Activated CD8-positive, alpha-beta memory T cell treated with anti-CD3 and anti-CD28 coated beads, Interleukin-2, amount 50 U/mL, for 1 hour (primary cell): ENCODE data around the gene HIGD1A.
"Not testable (repeated sequence)": the region's sequence is repeated elsewhere in the genome, so short reads cannot be mapped to it uniquely, and the experiment has no call there.

Experiments used
- DNase-seq: peaks from one replicate; pipeline ENCODE4 v3.0.0-alpha.2; 2020; ENCODE audit errors: extremely low read depth

Gene HIGD1A

DNA sequence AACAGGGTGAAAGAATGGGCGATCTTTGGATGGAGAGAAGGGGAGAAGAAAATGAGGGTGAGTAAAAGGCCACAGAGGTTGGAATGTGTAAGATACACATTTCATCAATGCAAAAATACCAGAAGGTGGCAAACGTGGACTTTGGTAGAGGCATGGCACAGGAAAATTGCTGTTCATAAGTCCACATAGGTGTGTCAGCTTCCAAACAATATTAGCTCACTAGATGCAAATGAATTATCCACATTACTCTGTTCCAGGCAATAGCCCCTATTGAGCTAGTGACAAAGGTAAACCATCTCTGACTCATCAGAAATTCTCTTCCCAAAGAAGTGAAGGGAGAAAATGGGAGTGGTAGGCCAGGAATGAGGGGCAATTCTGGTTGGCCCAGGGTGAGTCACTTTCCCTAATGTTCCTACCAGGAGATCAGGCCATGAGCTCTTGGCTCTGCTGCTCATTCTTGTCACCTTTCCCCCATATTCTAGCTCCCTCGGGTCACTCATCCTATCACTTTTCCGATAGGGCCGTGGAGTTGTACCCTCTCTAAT lies 24.9 kb upstream of the HIGD1A start:
- DNase-seq: no peak

DNA sequence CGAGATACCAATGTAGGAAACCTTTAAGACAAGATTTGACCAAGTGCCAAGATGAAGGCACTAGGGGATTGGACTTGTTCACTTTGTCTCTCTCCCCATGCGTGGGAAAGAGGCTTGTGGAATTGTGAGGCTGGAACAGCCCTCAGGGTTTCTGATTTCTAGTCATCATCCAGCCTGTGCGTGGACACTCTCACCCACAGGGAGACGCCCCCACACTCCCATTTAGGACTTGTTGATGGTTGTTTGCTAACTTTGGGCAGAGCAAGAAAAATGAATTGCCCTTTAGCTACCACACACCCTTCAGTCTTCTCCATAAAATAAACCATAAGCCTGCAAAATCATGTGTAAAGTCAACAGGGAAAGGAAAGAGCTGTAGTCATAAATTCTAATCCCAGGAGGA lies 23.4 kb upstream of the HIGD1A start:
- DNase-seq: no peak

DNA sequence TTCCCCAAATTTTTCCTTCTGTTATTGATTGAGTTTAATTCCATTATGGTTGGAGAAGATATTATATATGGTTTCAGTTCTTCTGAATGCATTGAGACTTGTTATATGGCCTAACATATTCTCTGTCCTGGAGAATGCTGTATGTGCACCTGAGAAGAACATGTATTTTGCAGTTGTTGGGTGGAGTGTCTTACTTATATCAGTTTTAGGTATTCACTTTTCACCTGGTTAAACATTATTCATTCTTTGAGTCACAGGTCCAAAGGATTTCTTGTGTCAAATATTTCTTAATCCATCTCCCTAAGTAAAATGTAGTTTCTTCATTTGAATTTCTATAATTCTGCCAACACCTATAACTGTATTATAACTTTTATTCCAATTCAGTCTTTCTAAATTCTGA lies 22.7 kb upstream of the HIGD1A start:
- no peak for DNase-seq

DNA sequence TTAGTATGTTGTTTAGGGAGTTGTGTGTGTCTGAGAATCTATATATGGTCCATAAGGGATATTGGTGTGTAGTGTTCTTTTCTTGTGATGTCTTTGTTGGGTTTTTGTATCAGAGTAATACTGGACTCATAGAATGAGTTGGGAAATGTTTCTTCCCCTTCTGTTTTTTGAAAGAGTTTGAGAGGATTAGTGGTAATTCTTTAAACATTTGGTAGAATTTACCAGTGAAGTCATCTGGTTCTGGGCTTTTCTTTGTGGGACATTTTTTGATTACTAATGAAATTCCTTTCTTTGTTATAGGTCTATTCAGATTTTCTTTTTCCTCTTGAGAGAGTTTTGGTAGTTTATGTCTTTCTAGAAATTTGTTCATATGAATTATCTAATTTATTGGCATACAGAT lies 21.9 kb upstream of the HIGD1A start:
- no peak for DNase-seq

DNA sequence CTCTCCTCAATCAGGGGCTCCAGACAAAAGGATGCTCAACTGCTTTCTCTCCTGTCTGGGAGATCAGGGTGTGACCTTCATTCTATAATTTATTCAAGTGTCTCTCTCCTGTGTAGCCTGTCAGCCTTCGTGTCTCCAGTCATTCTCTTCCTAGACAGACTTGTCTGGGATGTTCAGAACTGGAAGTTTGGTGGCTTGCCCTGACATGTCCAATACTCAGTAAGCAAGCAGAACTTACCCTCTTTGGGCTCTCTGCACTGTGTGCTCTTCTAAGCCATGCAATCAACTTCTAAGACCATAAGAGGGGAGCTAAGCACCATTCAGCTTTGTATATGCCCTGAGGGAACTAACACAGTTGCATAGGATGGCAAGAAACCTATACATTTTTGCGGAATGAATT lies 19.1 kb upstream of the HIGD1A start:
- no peak for DNase-seq

DNA sequence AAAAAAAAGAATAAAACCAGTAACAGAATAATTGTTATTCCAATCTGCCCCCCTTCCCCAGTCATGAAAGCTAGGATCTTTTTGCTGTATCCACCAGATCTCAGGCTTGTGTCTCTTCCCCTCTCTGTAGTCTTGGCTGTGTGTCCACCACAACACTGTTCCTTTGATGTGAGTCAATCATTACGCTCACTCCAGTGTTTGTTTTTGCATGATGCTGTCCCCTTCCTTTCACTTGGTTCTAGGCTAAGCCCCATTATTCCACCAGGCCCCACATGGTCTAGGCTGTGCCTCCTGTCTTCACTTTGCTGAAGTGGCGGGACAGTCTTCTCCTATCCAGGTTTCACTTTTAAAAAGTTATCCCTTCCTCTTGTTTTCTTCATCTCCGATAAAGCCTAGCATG lies 18.5 kb upstream of the HIGD1A start:
- no peak for DNase-seq

DNA sequence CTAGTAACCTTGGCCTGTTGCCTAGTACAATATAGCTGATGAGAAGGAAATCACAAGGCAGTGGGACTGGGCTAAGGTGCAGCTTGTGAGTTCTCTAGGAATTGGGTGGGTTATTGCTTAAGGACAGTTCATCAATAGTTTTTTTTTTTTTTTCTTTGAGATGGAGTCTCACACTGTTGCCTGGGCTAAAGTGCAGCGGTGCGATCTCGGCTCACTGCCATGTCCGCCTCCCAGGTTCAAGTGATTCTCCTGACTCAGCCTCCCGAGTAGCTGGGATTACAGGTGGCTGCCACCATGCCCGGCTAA lies 16.4 kb upstream of the HIGD1A start:
- no peak for DNase-seq

DNA sequence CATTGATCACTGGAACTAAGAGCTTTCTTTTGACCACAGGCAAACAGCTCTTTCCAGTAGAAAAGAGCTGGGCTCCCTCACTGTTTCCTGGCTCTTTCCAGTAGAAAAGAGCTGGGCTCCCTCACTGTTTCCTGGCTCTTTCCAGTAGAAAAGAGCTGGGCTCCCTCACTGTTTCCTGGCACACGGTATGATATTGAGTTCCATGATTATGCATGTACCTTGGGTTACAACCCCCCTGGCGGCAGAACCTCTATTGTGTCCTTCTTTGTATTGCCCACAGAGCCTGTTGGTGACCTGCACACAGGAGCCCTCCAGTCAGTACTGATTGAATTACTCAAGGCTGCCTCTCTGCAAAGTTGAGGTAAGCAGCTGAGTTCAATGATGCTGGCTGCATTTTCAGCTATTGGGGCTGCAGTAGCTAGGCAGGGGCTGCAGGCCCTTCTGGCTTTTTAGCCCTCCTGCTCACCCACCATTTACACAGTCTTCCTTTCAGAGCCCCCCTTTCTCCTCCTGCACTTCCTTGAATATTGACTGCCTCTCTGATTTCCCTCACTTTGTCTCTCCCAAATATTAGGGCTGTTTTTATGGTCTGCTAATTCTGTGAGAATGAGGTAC lies 15.2 kb upstream of the HIGD1A start:
- no peak for DNase-seq

DNA sequence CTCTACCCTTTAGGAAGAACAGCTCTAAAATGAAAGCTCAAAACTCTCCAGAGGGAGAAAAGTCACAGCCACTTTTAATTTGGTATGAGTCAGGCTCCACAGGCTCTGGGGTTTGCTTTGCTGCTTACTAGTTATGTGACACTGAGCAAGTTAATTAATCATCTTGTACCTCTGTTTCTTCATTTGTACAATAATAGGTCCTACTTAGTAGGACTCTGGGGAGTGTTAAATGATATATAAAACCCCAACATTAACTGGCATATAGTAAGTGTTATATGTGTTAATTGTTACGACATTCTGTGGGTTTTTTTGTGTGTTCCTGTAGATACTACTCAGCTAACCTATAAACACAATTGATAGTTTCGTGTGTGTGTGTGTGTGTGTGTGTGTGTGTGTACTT lies 11.5 kb upstream of the HIGD1A start:
- no peak for DNase-seq

DNA sequence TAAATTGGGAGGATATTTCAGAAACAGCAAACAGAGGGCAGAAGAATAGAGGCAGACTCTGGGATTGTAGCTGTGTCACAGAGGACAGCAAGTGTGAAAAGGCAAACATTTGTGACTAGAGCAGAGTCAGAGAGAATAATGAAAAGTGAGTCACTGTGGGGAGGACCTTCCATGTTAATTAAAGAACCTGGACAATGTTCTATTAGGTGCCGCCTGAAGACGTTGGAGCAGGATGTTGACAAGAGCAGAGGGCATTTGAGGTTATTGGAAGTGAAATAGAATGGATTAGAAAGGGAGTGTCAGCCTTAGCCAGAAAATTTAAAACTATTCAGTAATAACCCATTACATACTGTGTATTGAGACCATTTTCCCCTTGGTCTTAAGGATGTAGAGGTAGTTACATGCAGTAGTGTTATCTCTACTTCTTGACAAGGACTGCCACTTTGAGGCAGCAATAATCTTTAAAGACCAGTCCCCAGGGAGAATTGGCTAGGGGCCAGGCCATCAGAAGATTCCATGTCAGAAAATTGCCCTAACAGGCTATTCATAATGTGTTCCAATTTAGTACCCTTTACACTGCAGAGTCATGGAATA lies 10.7 kb upstream of the HIGD1A start:
- DNase-seq: no peak

DNA sequence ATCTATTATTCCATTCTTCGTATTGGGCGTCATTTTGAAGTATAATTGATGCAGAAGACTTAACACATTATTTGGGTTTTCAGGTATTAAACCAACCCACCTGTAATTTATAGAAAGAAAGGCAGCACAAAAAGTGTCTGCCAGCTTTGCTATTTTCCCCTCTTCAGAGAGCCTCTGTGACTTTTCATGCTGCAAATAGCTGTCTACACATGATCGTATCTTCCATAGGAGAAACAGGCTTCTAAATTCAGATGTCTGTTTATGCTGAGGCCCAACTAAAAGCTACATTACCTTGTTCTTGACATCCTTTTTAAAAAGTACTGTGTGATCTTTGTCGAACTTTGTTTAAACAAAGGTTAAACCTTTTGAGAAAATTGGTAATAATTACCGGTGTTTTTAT lies 10.0 kb upstream of the HIGD1A start:
- no peak for DNase-seq

DNA sequence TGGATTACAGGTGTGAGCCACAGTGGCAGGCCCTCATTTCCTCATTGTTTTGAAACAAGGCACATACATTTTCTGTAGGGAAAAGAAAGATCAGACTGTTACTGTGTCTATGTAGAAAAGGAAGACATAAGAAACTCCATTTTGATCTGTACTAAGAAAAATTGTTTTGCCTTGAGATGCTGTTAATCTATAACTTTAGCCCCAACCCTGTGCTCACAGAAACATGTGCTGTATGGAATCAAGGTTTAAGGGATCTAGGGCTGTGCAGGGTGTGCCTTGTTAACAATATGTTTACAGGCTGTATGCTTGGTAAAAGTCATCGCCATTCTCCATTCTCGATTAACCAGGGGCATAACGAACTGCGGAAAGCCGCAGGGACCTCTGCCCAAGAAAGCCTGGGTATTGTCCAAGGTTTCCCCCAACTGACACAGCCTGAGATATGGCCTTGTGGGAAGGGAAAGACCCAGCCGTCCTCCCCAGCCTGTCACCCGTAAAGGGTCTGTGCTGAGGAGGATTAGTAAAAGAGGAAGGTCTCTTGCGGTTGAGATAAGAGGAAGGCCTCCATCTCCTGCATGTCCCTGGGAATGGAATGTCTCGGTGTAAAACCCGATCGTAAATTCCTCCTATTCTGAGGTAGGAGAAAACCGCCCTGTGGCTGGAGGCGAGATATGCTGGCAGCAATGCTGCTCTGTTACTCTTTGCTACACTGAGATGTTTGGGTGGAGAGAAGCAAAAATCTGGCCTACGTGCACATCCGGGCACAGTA lies 7.0 kb upstream of the HIGD1A start:
- not testable (repeated sequence) for DNase-seq

DNA sequence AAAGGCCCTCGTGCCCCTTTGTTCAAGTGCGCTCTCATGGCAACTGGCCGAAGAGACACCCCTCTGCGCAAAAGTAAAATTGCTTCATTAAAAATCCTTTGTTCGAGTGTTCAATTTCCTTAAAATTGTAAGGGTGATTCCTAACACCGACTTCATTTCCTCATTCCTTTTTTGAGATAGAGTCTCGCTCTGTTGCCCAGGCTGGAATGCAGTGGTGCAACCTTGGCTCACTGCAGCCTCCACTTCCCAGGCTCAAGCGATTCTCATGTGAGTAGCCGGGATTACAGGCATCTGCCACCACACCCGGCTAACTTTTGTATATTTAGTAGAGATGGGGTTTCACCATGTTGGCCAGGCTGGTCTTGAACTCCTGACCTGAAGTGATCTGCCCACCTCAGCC lies 6.4 kb upstream of the HIGD1A start:
- DNase-seq: not testable (repeated sequence)

DNA sequence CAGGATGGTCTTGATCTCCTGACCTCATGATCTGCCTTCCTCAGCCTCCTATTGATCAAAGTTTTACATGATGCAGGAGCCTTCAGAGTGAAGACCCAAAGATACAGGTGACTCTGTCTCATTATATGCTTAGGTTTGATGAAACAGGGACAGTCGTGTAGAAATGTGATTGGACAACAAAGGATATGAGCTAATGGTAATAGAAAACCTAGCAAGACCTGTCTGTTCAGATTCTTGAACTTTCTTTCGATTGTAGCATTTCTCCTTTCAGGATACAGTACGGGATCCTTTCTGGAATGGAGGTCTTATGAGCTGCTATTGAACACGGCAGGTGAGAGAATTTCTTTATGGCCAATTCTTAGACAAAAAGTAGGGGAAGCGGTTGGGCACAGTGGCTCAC lies 4.9 kb upstream of the HIGD1A start, which contains the start of gene ACKR2:
ACKR2 (plus strand) TSS at position 244 of the 400 bp plus-strand sequence. CDS start 55,058 bp downstream, outside the sequence.
- DNase-seq: no peak

DNA sequence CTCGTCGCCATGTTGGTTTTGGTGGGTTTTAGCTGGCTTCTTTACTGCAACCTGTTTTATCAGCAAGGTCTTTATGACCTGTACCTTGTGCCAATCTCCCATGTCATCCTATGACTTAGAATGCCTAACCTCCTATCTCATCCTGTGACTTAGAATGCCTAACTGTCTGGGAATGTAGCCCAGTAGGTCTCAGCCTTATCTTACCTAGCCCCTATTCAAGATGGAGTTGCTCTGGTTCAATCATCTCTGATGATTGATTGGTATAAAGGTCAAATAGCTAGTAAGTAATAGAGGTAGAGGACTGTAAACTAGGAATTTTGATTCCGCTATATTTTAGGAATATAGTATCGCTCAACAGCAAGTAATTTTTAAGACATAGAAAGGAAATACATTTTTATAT lies 3.6 kb upstream of the HIGD1A start:
- DNase-seq: no peak

DNA sequence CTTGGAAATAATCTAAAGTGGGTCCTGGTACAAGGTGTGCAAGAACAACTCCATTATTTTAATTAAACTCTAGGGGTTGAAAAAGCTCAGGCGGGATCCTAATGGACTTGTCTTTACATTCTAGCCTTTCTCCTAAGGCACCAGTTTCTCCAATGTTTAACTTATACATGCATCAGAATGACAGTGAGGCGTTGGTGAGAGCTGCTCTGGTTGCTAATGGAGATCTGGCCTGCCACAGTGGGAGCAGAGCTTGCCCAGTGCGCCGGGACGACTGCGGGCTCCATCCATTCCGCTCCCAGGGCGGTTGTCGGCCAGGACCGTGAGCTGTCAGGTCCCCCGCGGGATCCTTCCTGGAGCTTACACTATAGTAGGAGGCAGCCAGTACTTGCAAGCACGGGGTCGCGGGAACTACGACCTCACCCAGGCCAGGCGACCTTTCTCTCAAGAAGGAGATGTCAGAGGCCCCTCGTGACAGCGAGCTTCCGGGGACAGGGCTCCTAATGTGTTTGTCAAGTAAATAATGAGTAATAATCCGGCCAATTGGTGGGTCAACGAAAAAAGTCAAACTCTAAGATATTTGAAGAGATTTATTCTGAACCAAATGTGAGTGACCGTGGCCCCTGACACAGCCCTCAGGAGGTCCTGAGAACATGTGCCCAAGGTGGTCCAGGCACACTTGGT lies 991 bp upstream of the HIGD1A start:
- DNase-seq: no peak

DNA sequence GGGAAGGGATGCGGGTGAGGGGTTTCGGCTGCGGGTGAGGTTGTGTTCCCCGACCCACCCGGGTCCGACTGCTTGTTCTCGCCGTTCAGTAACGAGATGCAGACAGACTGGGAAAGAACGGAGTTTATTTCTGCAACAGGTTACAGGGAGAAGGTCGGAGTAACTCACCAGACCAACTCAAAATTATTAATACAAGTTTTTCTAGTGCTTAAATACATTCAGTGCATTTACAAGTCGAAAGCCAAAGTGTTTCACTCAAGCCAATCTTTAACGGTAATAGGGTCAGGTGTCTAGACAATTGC lies 492 bp upstream of the HIGD1A start:
- no peak for DNase-seq

DNA sequence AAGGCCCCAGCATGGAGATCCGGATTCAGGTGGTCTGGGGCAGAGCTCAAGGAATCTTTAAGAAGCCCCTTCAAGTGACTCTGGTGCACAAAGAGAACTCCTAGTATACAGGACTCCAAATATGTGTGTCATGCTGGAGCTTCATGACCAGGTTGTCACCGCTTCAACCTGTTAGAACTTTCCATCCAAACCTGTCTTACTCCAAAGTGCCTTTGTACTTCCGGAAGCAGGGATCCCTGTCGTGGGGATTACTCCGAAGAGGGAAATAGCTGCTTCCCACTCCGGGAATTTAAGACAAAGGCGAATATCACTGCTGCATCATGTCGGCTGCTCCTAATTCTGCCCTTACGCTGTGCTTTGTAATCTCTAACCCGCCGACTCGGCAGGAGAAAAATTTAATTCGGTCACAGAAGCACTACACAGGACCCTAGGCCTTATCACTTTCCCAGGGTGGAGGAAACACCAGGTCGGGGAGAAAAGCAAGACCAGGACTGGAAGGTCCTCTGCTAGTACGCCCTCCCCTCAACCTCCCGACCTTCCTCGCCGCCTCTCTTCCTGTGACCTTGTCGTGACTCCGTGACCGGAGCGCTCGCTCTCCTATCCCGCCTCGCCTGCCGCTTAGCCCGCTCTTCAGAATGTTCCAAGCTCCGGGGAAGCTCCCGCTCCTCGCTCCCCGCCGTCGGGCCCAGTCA lies 730 bp downstream of the HIGD1A start:
- DNase-seq: no peak

DNA sequence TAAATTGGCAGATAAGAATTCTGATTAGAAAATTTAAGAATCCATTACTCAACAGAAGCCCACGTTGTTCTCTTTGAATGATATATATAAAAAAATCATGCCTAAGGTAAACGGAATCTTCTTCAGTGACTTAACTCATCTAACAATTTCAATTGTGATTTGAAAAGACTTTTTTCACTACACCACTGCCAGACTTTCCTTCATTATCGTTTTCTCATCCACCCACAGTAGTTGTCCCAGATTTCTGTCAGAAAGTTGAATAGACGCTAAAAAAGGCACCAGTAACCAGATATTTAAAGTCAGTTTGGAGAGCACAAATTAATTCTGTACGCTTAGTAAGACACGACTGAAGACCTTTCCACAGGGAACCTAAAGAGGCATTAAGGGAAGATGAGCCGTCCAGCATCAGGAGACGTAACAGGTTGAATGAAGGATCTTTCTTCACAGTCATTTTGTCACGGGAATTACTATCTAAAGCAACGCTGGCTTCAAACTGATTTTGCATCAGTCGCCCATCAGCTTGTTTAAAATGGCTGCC lies 1.3 kb downstream of the HIGD1A start:
- DNase-seq: no peak

DNA sequence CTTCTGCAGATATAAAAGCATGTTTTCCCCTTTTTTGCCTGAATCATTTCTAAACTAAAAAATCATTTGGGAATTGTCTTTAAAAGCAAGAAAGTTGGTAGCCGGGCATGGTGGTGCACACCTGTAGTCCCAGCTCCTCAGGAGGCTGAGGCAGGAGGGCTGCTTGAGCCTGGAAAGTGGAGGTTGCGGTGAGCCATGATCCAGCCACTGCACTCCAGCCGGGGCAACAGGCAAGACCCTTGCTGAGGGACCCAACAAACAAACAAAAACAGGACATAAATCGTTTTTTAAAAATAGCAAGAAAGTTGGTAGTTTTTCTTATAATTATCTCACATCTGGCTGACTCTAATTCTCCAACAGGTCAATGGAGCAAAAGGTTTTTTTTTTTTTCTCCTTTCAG lies 2.5 kb downstream of the HIGD1A start:
- no peak for DNase-seq

DNA sequence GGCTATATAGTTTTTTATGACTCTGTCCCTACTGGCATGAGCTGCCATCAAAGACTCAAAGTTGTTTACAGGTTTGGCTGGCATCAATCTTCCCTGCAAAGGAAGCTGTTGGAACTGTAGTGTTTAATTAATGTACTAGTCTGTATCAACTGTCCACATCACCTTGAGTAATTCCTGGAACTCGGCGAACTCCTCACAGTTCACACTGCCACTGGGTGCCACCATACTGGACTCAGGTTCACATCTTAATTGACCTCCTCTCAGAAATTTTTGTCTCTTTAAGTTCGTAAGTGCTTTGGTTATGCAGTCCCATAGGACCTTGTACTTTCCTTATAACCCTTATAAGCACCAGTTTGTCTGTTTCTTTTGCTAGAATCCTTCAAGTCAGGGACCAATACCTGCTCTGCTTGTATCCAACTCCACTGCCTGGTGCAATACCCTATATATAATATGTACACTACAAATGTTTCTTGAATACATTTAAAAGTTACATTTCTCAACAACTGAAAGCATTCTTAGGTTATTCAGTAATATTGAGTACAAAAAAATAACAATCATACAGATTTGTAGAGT lies 3.2 kb downstream of the HIGD1A start:
- no peak for DNase-seq

DNA sequence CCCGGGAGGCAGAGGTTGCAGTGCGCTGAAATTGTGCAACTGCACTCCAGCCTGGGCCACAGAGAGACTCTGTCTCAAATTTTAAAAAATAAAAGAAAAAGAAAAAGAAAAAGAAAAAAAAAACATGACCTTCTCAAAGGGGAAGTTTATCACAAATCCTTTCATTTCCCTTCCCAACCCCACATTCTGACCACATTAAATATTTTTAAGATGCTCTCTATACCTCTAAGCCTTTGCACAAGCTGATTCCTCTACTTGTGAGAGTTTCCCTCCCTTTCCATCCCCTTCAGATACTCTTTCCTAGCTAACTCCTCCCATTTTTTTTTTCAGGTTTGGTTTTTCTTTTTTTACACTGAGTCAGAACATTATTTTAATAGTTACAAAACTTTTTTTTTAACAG lies 4.0 kb downstream of the HIGD1A start:
- DNase-seq: no peak
